Stomach (tissue), 9 donors: ENCODE results near the gene PPP1R3G. TPM values are rescaled to one million over a fixed set of nuclear protein-coding genes. Genes with fewer than 3 reads are reported as not detected.

ENCODE experiments used
- DNase-seq, 2 donors: peaks; one replicate each; pipeline versions ENCODE4 v3.0.0 to v3.0.0-alpha.2; 2013 to 2019
- H3K27ac ChIP-seq, 5 donors: fragments of 200-600 bp in 4 of 5; sonication (generic) in 4 of 5; one replicate each; pipeline ENCODE4 v1.5.1; 2013 to 2019; ENCODE audit warnings: mild to moderate bottlenecking in 1 of 5, moderate library complexity in 1 of 5
- H3K27me3 ChIP-seq, 3 donors: fragments of 200-600 bp; sonication (generic); one replicate each; pipeline ENCODE4 v1.5.1; 2017 to 2019; ENCODE audit warnings: mixed run types in 1 of 3
- H3K36me3 ChIP-seq, 4 donors: fragments of 200-600 bp; sonication (generic); 1 replicate in 3 of 4; 2 replicates in 1 of 4; pipeline ENCODE4 v1.5.1; 2016 to 2019
- H3K4me1 ChIP-seq, 4 donors: fragments of 200-600 bp; sonication (generic); one replicate each; pipeline ENCODE4 v1.5.1; 2016 to 2019
- H3K4me3 ChIP-seq, 4 donors: fragments of 200-600 bp; sonication (generic) in 3 of 4; one replicate each; pipeline ENCODE4 v1.5.1; 2016 to 2019; ENCODE audit warnings: mild to moderate bottlenecking in 1 of 4
- H3K9me3 ChIP-seq, 4 donors: fragments of 200-600 bp; sonication (generic); one replicate each; pipeline ENCODE4 v1.5.1; 2016 to 2019
- EP300 ChIP-seq: sonication (generic); formaldehyde crosslinking; IDR thresholded peaks from one replicate; pipeline ENCODE4 v1.6.1; 2017; ENCODE audit warnings: antibody characterized with exemption
- POLR2A ChIP-seq, 4 donors: fragments of 450-650 bp; IDR thresholded peaks; one replicate each; pipeline ENCODE4 v1.6.1; 2016; ENCODE audit warnings: antibody characterized with exemption in 4 of 4, control low read depth in 2 of 4, mild to moderate bottlenecking in 1 of 4, moderate library complexity in 1 of 4
- POLR2AphosphoS5 ChIP-seq, 3 donors: sonication (generic); formaldehyde crosslinking; IDR thresholded peaks; one replicate each; pipeline ENCODE4 v1.6.1; 2016; ENCODE audit warnings: antibody characterized with exemption in 3 of 3
- WGBS, 5 donors: extraction: QIAGEN DNeasy Blood & Tissue Kit in 3 of 5; methylation state at CpG; one replicate each; pipeline versions ENCODE4 v1.1.5 to v1.1.7; 2013 to 2018; 5-methylcytosine and 5-hydroxymethylcytosine counted together
- intact Hi-C: fragments of 100-400 bp; cut with DNase I; formaldehyde crosslinking; loops from one replicate; pipeline ENCODE4 v1.15.1; 2023; ENCODE audit warnings: low total_unique reads
- polyA plus RNA-seq, 3 donors: library from polyadenylated mRNA; stranded (reverse); fragments of 200-250 nt; gene quantifications; one replicate each; pipeline ENCODE4 v1.2.3, GENCODE V29; 2013
- total RNA-seq, 5 donors: library from RNA; depleted of rRNA; stranded (reverse); fragments of >200 nt; gene quantifications; one replicate each; pipeline versions ENCODE4 v1.1.0 to v1.2.3, GENCODE V29; 2014 to 2016
- TF ChIP-seq, protein P1 (sequence below), 7 experiments: fragments of 450-650 bp in 4 of 7; fragments of 200-600 bp in 3 of 7; sonication (generic) in 3 of 7; IDR thresholded peaks; one replicate each; pipeline ENCODE4 v1.5.1; 2016 to 2019; ENCODE audit warnings: antibody characterized with exemption in 7 of 7, control low read depth in 2 of 7, mild to moderate bottlenecking in 1 of 7
- donor health status: healthy with polysubstance abuse.
- donor health status: Bipolar disorder and iron deficiency.
- donor health status: healthy.

Gene PPP1R3G
- total and polyA plus RNA-seq, 8 donors: 0.12 to 1.3 (median 0.61) TPM; not detected in 2

- Histone ChIP-seq H3K36me3 (no peaks in the 10 kb centered on the region), H3K27ac (no peak overlapping the region), H3K4me1 (no peaks in the 10 kb centered on the region), H3K9me3 (no peaks in the 10 kb centered on the region), H3K27me3 (no peaks in the 10 kb centered on the region), H3K4me3 (no peak overlapping the region)
- peak in 1 of 2 donors; percentile 1 for DNase-seq
- 90 to 96% (median 94%) methylated on average over 7 of the region's 7 CpGs for WGBS, 5 donors
- intact Hi-C loops: no loop called here
- TF ChIP-seq POLR2A (IDR thresholded peaks at IDR 0.05) (no peak), POLR2AphosphoS5 (IDR thresholded peaks at IDR 0.05) (no peak), EP300 (no peak)
- TF ChIP-seq, protein P1, sequence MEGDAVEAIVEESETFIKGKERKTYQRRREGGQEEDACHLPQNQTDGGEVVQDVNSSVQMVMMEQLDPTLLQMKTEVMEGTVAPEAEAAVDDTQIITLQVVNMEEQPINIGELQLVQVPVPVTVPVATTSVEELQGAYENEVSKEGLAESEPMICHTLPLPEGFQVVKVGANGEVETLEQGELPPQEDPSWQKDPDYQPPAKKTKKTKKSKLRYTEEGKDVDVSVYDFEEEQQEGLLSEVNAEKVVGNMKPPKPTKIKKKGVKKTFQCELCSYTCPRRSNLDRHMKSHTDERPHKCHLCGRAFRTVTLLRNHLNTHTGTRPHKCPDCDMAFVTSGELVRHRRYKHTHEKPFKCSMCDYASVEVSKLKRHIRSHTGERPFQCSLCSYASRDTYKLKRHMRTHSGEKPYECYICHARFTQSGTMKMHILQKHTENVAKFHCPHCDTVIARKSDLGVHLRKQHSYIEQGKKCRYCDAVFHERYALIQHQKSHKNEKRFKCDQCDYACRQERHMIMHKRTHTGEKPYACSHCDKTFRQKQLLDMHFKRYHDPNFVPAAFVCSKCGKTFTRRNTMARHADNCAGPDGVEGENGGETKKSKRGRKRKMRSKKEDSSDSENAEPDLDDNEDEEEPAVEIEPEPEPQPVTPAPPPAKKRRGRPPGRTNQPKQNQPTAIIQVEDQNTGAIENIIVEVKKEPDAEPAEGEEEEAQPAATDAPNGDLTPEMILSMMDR (IDR thresholded peaks at IDR 0.05): no peak
Observed at GRCh38 chr6:5100806-5101205, 15.7 kb downstream of the PPP1R3G start.

DNA sequence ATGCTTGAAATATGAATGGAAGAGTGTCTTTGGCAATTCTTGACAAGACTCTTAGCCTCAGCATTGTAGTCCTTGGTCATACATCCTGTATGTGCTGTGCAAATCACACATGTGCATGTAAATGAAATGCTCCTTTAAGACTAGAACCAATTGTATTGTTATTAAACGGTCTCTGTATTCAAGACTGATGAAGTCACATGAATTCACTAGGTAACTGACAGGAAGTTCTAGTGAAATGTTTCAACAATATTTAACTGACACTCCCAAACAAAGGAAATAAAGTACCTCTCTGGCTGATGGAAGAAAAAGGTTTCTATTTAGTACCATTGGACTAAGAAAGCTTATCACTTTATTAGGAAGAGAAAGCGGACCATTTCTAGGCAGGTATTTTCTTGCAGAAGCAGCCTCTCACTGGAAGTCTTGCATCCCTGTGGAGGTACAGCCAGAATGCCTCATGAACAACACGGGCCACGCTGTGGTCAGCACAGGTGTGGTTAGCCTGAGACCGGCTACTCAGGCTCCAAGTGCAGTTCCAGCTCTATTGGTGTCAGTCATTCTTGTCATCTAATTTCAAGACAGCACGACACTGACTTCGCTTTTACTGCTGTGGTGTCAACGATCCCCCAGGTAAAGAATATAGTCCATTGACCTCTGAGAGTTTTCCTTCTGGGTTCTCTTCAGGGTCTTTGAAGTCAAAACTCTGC, 17.3 kb downstream of the PPP1R3G start:
- Histone ChIP-seq H3K36me3 (no peaks in the 10 kb centered on the region), H3K27me3 (no peaks in the 10 kb centered on the region), H3K4me3 (no peak overlapping the region), H3K4me1 (no peaks in the 10 kb centered on the region), H3K27ac (no peak overlapping the region), H3K9me3 (no peaks in the 10 kb centered on the region)
- WGBS, 5 donors: 84 to 89% (median 86%) methylated on average over 8 of the region's 8 CpGs
- intact Hi-C loops: no loop called here
- DNase-seq: no peak
- no peak for TF ChIP-seq POLR2A (IDR thresholded peaks at IDR 0.05)
- TF ChIP-seq EP300: no peak
- TF ChIP-seq POLR2AphosphoS5 (IDR thresholded peaks at IDR 0.05): no peak
- TF ChIP-seq, protein P1 (IDR thresholded peaks at IDR 0.05): no peak

GRCh38 chr6:5103250-5103649, 18.1 kb downstream of the PPP1R3G start:
- no peak for DNase-seq
- intact Hi-C loops: no loop called here
- peaks cover 0 to 3% (median 0%) of the 10 kb centered on the region in 4 donors for H3K36me3 ChIP-seq
- no peak overlapping the region for H3K4me3 ChIP-seq
- TF ChIP-seq POLR2A (IDR thresholded peaks at IDR 0.05) (no peak), POLR2AphosphoS5 (IDR thresholded peaks at IDR 0.05) (no peak), EP300 (no peak)
- TF ChIP-seq, protein P1 (IDR thresholded peaks at IDR 0.05): no peak
- no peak overlapping the region for H3K27ac ChIP-seq
- H3K9me3 ChIP-seq: no peaks in the 10 kb centered on the region
- H3K27me3 ChIP-seq: no peaks in the 10 kb centered on the region
- no peaks in the 10 kb centered on the region for H3K4me1 ChIP-seq
- 80 to 90% (median 88%) methylated on average over 8 of the region's 8 CpGs for WGBS, 5 donors

DNA sequence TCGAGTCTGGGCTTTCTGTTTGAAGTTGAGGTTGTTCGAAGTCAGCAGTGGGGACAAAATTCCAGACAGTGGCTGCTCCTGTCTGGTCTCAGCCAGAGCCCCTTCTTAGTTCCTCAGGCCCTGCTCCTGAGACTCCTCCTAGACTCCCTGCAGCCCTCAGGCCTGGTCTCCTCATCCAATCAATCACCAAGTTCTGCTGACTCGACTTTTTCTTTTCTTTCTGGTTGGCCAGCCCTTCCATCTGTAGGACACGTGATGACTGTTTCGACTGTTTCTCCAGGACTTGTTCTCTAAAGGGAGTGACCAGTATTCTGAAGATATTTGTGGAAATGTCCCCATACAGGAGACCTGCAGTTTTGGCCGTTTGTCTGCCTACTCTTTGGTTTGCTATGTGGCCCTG, 19.5 kb downstream of the PPP1R3G start:
- Histone ChIP-seq H3K27me3 (no peaks in the 10 kb centered on the region), H3K4me1 (no peaks in the 10 kb centered on the region), H3K4me3 (no peak overlapping the region), H3K9me3 (no peaks in the 10 kb centered on the region), H3K27ac (no peak overlapping the region), H3K36me3 (peaks cover 0 to 17% (median 1%) of the 10 kb centered on the region in 4 donors)
- TF ChIP-seq POLR2AphosphoS5 (IDR thresholded peaks at IDR 0.05): no peak
- no peak for DNase-seq
- intact Hi-C loops: no loop called here
- WGBS, 5 donors: 93 to 95% (median 94%) methylated on average over 6 of the region's 6 CpGs

GRCh38 chr6:5105146-5105545, 20.0 kb downstream of the PPP1R3G start:
- WGBS, 5 donors: 93 to 98% (median 98%) methylated on average over 10 of the region's 10 CpGs

More at GRCh38 chr6:5105146-5105545, 20.0 kb downstream of the PPP1R3G start:
- no peak for TF ChIP-seq POLR2AphosphoS5 (IDR thresholded peaks at IDR 0.05)
- TF ChIP-seq POLR2A (IDR thresholded peaks at IDR 0.05): no peak
- no peak for TF ChIP-seq EP300
- TF ChIP-seq, protein P1 (IDR thresholded peaks at IDR 0.05): no peak
- no peaks in the 10 kb centered on the region for H3K9me3 ChIP-seq
- intact Hi-C loops: no loop called here
- H3K36me3 ChIP-seq: peaks cover 0 to 17% (median 1%) of the 10 kb centered on the region in 4 donors
- H3K4me1 ChIP-seq: no peaks in the 10 kb centered on the region
- H3K27ac ChIP-seq: no peak overlapping the region
- no peaks in the 10 kb centered on the region for H3K27me3 ChIP-seq
- no peak for DNase-seq
- no peak overlapping the region for H3K4me3 ChIP-seq
